SK-N-SH (cell line): ENCODE data around the gene ADCY9. TPM values are rescaled to one million over a fixed set of nuclear protein-coding genes. Genes with fewer than 3 reads are reported as not detected.

Experiments
- CTCF ChIA-PET: fragments of 300-600, 350-600 bp; formaldehyde crosslinking; extraction: SDS; loops from one replicate; lab custom pipeline; 2021; lab: Yijun Ruan, JAX
- POLR2A ChIA-PET: fragments of 350-600 bp; sonication (Branson Sonifier 250); formaldehyde crosslinking; extraction: SDS; loops from one replicate; lab custom pipeline; 2020; ENCODE audit warnings: antibody characterized with exemption, inconsistent platforms; lab: Yijun Ruan, JAX
- DNase-seq: peaks from one replicate; pipeline ENCODE4 v3.0.0; 2012
- H2AFZ ChIP-seq: fragments of 200-600 bp; sonication (generic); 2 replicates; pipeline ENCODE4 v1.8.1; 2016; ENCODE audit warnings: antibody characterized with exemption, mild to moderate bottlenecking, low read depth
- H3F3A ChIP-seq: fragments of 200-600 bp; sonication (generic); replicated peaks from 2 replicates; pipeline ENCODE3; 2016; ENCODE audit warnings: antibody characterized with exemption, mild to moderate bottlenecking; ENCODE audit not compliant: insufficient read depth
- H3K27ac ChIP-seq, 2 experiments: fragments of 200-500 bp in 1 of 2; fragments of 200-600 bp in 1 of 2; sonication (Bioruptor generic) in 1 of 2; sonication (generic), shearing (Covaris generic) in 1 of 2; 2 replicates each; pipeline versions ENCODE4 v1.5.1 to v1.6.1; 2014 to 2016; ENCODE audit warnings: low read depth in 2 of 2, inconsistent platforms in 1 of 2, low read length in 1 of 2, mild to moderate bottlenecking in 1 of 2, mixed read lengths in 1 of 2
- H3K27me3 ChIP-seq: fragments of 200-600 bp; sonication (generic), shearing (Covaris generic); 2 replicates; pipeline ENCODE4 v1.6.1; 2016; ENCODE audit warnings: mixed run types; ENCODE audit not compliant: insufficient read depth
- H3K36me3 ChIP-seq, 2 experiments: fragments of 200-500 bp in 1 of 2; fragments of 200-600 bp in 1 of 2; sonication (Bioruptor generic) in 1 of 2; sonication (generic) in 1 of 2; replicated peaks in 1 of 2; 2 replicates each; pipeline versions ENCODE3 to v1.5.1; 2014 to 2016; ENCODE audit warnings: low read length in 1 of 2, mild to moderate bottlenecking in 1 of 2; ENCODE audit not compliant: insufficient read depth in 2 of 2, control insufficient read depth in 1 of 2
- H3K4me1 ChIP-seq, 2 experiments: fragments of 200-500 bp in 1 of 2; fragments of 200-600 bp in 1 of 2; sonication (Bioruptor generic) in 1 of 2; sonication (generic), shearing (Covaris generic) in 1 of 2; 2 replicates each; pipeline versions ENCODE4 v1.5.1 to v1.6.1; 2014 to 2016; ENCODE audit warnings: low read depth in 1 of 2, low read length in 1 of 2, mixed run types in 1 of 2; ENCODE audit not compliant: insufficient read depth in 2 of 2, control insufficient read depth in 1 of 2
- H3K4me2 ChIP-seq: fragments of 200-600 bp; sonication (generic), shearing (Covaris generic); 2 replicates; pipeline ENCODE4 v1.6.1; 2017; ENCODE audit warnings: mixed run types
- H3K4me3 ChIP-seq, 2 experiments: fragments of 200-500 bp in 1 of 2; fragments of 200-600 bp in 1 of 2; sonication (Bioruptor generic) in 1 of 2; sonication (generic), shearing (Covaris generic) in 1 of 2; 2 replicates each; pipeline versions ENCODE4 v1.5.1 to v1.8.1; 2014 to 2016; ENCODE audit warnings: low read depth in 2 of 2, inconsistent platforms in 1 of 2, low read length in 1 of 2, mild to moderate bottlenecking in 1 of 2, mixed read lengths in 1 of 2, moderate library complexity in 1 of 2
- H3K79me2 ChIP-seq: fragments of 200-600 bp; sonication (generic); 2 replicates; pipeline ENCODE4 v1.8.1; 2017; ENCODE audit warnings: mild to moderate bottlenecking; ENCODE audit not compliant: insufficient read depth
- H3K9ac ChIP-seq: fragments of 200-600 bp; sonication (generic); 2 replicates; pipeline ENCODE4 v1.6.1; 2017; ENCODE audit warnings: mixed run types
- H3K9me2 ChIP-seq: fragments of 200-600 bp; sonication (generic); 2 replicates; pipeline ENCODE4 v1.6.1; 2017; ENCODE audit warnings: mixed run types
- H3K9me3 ChIP-seq: fragments of 200-600 bp; sonication (generic); 2 replicates; pipeline ENCODE4 v1.6.1; 2017; ENCODE audit warnings: mixed run types, mild to moderate bottlenecking, moderate library complexity
- H4K20me1 ChIP-seq: fragments of 200-600 bp; sonication (generic); 2 replicates; pipeline ENCODE4 v1.6.1; 2017; ENCODE audit warnings: mild to moderate bottlenecking, mixed run types; ENCODE audit not compliant: insufficient read depth
- EP300 ChIP-seq, 2 experiments: IDR thresholded peaks; 2 replicates each; pipeline versions ENCODE4 v1.4.0 to v1.6.1; 2012; ENCODE audit warnings: borderline replicate concordance in 1 of 2, low read depth in 1 of 2, low read length in 1 of 2
- FOSL2 ChIP-seq: IDR thresholded peaks from 2 replicates; pipeline ENCODE4 v1.4.0; 2012; ENCODE audit warnings: low read depth, mild to moderate bottlenecking, moderate library complexity, borderline replicate concordance
- FOXJ3 ChIP-seq: sonication (generic); formaldehyde crosslinking; IDR thresholded peaks from 2 replicates; pipeline ENCODE4 v1.5.1; 2020; ENCODE audit warnings: mild to moderate bottlenecking, missing genetic modification reagents
- FOXM1 ChIP-seq: IDR thresholded peaks from 2 replicates; pipeline ENCODE4 v1.4.0; 2012; ENCODE audit warnings: low read depth, mild to moderate bottlenecking
- GABPA ChIP-seq: IDR thresholded peaks from 2 replicates; pipeline ENCODE4 v1.4.0; 2012; ENCODE audit warnings: low read depth, mild to moderate bottlenecking
- GATA2 ChIP-seq: sonication (generic); formaldehyde crosslinking; IDR thresholded peaks from 2 replicates; pipeline ENCODE4 v1.5.0; 2020; ENCODE audit warnings: mild to moderate bottlenecking, missing genetic modification reagents
- JUND ChIP-seq: IDR thresholded peaks from 2 replicates; pipeline ENCODE4 v1.4.0; 2012
- MEF2A ChIP-seq: IDR thresholded peaks from 2 replicates; pipeline ENCODE4 v1.4.0; 2012; ENCODE audit warnings: low read depth, borderline replicate concordance
- MXI1 ChIP-seq: IDR thresholded peaks from 2 replicates; pipeline ENCODE4 v1.6.1; 2012; ENCODE audit warnings: mild to moderate bottlenecking, low read depth, low read length, improper control_type of control experiment
- NFIC ChIP-seq: IDR thresholded peaks from 2 replicates; pipeline ENCODE4 v1.4.0; 2012; ENCODE audit warnings: borderline replicate concordance
- RAD21 ChIP-seq: IDR thresholded peaks from 2 replicates; pipeline ENCODE4 v1.6.1; 2012; ENCODE audit warnings: mild to moderate bottlenecking, low read length
- RCOR1 ChIP-seq: fragments of 150-350 bp; IDR thresholded peaks from 2 replicates; pipeline ENCODE4 v1.6.1; 2017; ENCODE audit warnings: antibody characterized with exemption, low read length
- RFX5 ChIP-seq: IDR thresholded peaks from 2 replicates; pipeline ENCODE4 v1.6.1; 2012; ENCODE audit warnings: mild to moderate bottlenecking, improper control_type of control experiment, low read length
- RXRA ChIP-seq: IDR thresholded peaks from 2 replicates; pipeline ENCODE4 v1.4.0; 2012; ENCODE audit warnings: low read depth, mild to moderate bottlenecking, borderline replicate concordance
- TCF12 ChIP-seq: IDR thresholded peaks from 2 replicates; pipeline ENCODE4 v1.4.0; 2012
- WGBS: methylation state at CpG from one replicate; pipeline ENCODE4 v1.1.6; 2017; ENCODE audit warnings: low lambda C conversion rate; 5-methylcytosine and 5-hydroxymethylcytosine counted together
- polyA plus RNA-seq, 3 experiments: library from polyadenylated mRNA; depleted of rRNA; stranded (reverse); fragments of >200 nt; gene quantifications; 2 replicates each; pipeline ENCODE4 v1.2.3, GENCODE V29; 2012
- TF ChIP-seq, protein P1 (sequence below): IDR thresholded peaks from 2 replicates; pipeline ENCODE4 v1.6.1; 2012; ENCODE audit warnings: mild to moderate bottlenecking, low read depth, low read length, moderate library complexity
- TF ChIP-seq, protein P2 (sequence below): IDR thresholded peaks from 2 replicates; pipeline ENCODE4; 2012
- TF ChIP-seq, protein P3 (sequence below): IDR thresholded peaks from 2 replicates; pipeline ENCODE4 v1.4.0; 2012; ENCODE audit warnings: low read depth

The ADCY9 gene
- polyA plus RNA-seq, 1 of the 3 experiments (the other 2 are of a cell fraction), result 5.2 TPM

DNA sequence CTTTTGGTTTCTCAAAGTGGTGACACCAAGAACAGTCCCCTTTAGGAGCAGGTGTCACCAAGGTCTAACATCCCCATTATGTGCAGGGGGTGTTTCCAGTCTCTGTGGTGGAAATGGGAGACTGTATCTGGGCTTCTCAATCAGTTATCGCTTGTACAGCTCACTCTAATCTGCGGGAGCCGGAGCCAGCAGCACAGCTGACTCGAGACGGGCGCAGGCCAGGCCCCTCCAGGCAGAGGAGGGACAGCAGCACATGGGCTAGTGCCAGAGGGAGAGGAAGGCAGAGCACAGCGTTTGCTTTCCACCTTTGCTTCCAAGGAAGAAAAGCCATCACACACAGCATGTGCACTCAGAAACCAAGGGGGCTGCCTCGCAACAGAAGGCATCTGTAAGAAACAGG, 144.5 kb downstream of the ADCY9 start:
- no peaks in the 10 kb centered on the region for H3K79me2 ChIP-seq
- no peaks in the 10 kb centered on the region for H4K20me1 ChIP-seq
- no peaks in the 10 kb centered on the region for H3K9me3 ChIP-seq
- no peak overlapping the region for H2AFZ ChIP-seq
- CTCF ChIA-PET, result interaction anchor here (2.2 to 4.2 kb wide), 2 partner anchors 11 to 282 kb away, joined by 10 to 16 read pairs; no protein-coding TSS in a partner anchor
- POLR2A ChIA-PET, result no interaction called here
- H3K4me3 ChIP-seq, result no peak overlapping the region
- H3K27ac ChIP-seq, result peak overlapping the region in 1 of 2 experiments; percentile 50; a peak in 1 of 4 replicates
- peaks cover 0 to 2% of the 10 kb centered on the region in 2 experiments; a peak in 2 of 4 replicates for H3K4me1 ChIP-seq
- WGBS, result 75% methylated on average over 2 of the region's 8 CpGs
- DNase-seq, result no peak
- TF ChIP-seq GABPA (no peak), EP300 (IDR thresholded peaks at IDR 0.05; ENCODE audit: borderline replicate concordance in 1 of 2, low read depth in 1 of 2, low read length in 1 of 2) (no peak), NFIC (no peak), FOXM1 (no peak), RAD21 (no peak), FOXJ3 (CRISPR knock-in tag) (no peak), JUND (no peak), TCF12 (no peak), RXRA (no peak), RFX5 (no peak), RCOR1 (no peak), MXI1 (no peak)
- TF ChIP-seq, protein P1, sequence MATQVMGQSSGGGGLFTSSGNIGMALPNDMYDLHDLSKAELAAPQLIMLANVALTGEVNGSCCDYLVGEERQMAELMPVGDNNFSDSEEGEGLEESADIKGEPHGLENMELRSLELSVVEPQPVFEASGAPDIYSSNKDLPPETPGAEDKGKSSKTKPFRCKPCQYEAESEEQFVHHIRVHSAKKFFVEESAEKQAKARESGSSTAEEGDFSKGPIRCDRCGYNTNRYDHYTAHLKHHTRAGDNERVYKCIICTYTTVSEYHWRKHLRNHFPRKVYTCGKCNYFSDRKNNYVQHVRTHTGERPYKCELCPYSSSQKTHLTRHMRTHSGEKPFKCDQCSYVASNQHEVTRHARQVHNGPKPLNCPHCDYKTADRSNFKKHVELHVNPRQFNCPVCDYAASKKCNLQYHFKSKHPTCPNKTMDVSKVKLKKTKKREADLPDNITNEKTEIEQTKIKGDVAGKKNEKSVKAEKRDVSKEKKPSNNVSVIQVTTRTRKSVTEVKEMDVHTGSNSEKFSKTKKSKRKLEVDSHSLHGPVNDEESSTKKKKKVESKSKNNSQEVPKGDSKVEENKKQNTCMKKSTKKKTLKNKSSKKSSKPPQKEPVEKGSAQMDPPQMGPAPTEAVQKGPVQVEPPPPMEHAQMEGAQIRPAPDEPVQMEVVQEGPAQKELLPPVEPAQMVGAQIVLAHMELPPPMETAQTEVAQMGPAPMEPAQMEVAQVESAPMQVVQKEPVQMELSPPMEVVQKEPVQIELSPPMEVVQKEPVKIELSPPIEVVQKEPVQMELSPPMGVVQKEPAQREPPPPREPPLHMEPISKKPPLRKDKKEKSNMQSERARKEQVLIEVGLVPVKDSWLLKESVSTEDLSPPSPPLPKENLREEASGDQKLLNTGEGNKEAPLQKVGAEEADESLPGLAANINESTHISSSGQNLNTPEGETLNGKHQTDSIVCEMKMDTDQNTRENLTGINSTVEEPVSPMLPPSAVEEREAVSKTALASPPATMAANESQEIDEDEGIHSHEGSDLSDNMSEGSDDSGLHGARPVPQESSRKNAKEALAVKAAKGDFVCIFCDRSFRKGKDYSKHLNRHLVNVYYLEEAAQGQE, result no peak
- no peaks in the 10 kb centered on the region for H3K27me3 ChIP-seq
- H3K4me2 ChIP-seq, result peak overlapping the region; percentile 43; the same call in 1 of the 2 replicates
- H3K9me2 ChIP-seq, result no peaks in the 10 kb centered on the region
- H3K9ac ChIP-seq, result no peak overlapping the region
- H3F3A ChIP-seq, result no peaks in the 10 kb centered on the region
- H3K36me3 ChIP-seq, result no peaks in the 10 kb centered on the region

DNA sequence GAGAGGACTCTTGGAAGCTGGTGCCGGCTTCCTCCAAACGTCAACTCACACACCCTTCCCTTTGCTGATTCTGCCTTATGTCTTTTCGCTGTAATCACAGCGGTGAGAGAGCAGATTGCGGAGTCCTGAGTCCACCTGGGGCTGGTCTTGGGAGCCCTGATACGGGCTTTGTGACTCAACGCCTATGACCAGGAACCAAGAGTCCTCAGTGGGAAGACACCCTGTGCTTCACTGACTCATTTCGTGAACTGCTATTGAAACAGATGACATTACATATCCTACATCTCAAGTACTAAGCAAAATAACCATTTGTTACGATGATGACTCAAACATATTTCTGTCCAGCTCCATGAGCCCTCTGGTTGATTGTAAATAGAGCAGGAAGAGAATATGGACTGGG, 145.0 kb downstream of the ADCY9 start:
- CTCF ChIA-PET, result interaction anchor here (1.2 to 4.2 kb wide), 4 partner anchors 12 to 282 kb away, joined by 3 to 16 read pairs (median 9); no protein-coding TSS in a partner anchor
- Histone ChIP-seq H3K9me3 (no peaks in the 10 kb centered on the region), H4K20me1 (no peaks in the 10 kb centered on the region), H3K4me2 (peak overlapping the region; percentile 43; the same call in 1 of the 2 replicates), H3K27me3 (no peaks in the 10 kb centered on the region), H3F3A (no peaks in the 10 kb centered on the region)
- POLR2A ChIA-PET, result no interaction called here
- no peak for TF ChIP-seq GATA2 (CRISPR knock-in tag)
- no peak for TF ChIP-seq FOXJ3 (CRISPR knock-in tag)
- peak; percentile 58; the same call in 1 of the 2 replicates for TF ChIP-seq TCF12
- TF ChIP-seq, protein P2, sequence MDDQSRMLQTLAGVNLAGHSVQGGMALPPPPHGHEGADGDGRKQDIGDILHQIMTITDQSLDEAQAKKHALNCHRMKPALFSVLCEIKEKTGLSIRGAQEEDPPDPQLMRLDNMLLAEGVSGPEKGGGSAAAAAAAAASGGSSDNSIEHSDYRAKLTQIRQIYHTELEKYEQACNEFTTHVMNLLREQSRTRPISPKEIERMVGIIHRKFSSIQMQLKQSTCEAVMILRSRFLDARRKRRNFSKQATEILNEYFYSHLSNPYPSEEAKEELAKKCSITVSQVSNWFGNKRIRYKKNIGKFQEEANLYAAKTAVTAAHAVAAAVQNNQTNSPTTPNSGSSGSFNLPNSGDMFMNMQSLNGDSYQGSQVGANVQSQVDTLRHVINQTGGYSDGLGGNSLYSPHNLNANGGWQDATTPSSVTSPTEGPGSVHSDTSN, result peak; percentile 59; the same call in 1 of the 2 replicates
- TF ChIP-seq JUND, result peak; percentile 63; the same call in 1 of the 2 replicates
- TF ChIP-seq, protein P3, sequence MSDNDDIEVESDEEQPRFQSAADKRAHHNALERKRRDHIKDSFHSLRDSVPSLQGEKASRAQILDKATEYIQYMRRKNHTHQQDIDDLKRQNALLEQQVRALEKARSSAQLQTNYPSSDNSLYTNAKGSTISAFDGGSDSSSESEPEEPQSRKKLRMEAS, result 0 out of 2 replicates have a peak, but pooled peaks have one; percentile 15
- no peak for TF ChIP-seq MEF2A
- peak; percentile 67; the same call in 1 of the 2 replicates for TF ChIP-seq FOSL2
- TF ChIP-seq, all 33 proteins: peak for 5
- Histone ChIP-seq H3K4me3 (no peak overlapping the region), H3K9ac (no peak overlapping the region), H3K4me1 (peaks cover 0 to 2% of the 10 kb centered on the region in 2 experiments; a peak in 2 of 4 replicates), H3K79me2 (no peaks in the 10 kb centered on the region), H3K27ac (peak overlapping the region in 1 of 2 experiments; percentile 50; a peak in 1 of 4 replicates), H3K9me2 (no peaks in the 10 kb centered on the region), H3K36me3 (no peaks in the 10 kb centered on the region), H2AFZ (no peak overlapping the region)
- no peak for DNase-seq
- WGBS, result 74% methylated on average over 9 of the region's 9 CpGs
